CD14-positive monocyte (primary cell): ENCODE data around the gene GRM8. TPM values are rescaled to one million over a fixed set of nuclear protein-coding genes. Genes with fewer than 3 reads are reported as not detected.

Experiments
- DNase-seq, 3 donors: peaks; one replicate each; pipeline ENCODE4 v3.0.0-alpha.2; 2011 to 2022
- H2AFZ ChIP-seq: 2 replicates; pipeline ENCODE4 v1.6.0; 2012; ENCODE audit warnings: mild to moderate bottlenecking, low read depth, low read length, inconsistent platforms; ENCODE audit not compliant: insufficient read depth, poor library complexity, severe bottlenecking
- H3K27ac ChIP-seq, 2 donors: 1 replicate in 1 of 2; 2 replicates in 1 of 2; pipeline ENCODE4 v1.5.1; 2012 to 2013; ENCODE audit warnings: low read length in 2 of 2, control low read depth in 1 of 2, inconsistent platforms in 1 of 2, low read depth in 1 of 2, mild to moderate bottlenecking in 1 of 2
- H3K27me3 ChIP-seq, 2 donors: one replicate each; pipeline versions ENCODE4 v1.6.0 to v1.6.1; 2011 to 2013; ENCODE audit warnings: low read length in 2 of 2; ENCODE audit not compliant: control insufficient read depth in 2 of 2, insufficient read depth in 2 of 2
- H3K36me3 ChIP-seq, 2 donors: replicated peaks in 1 of 2; 1 replicate in 1 of 2; 2 replicates in 1 of 2; pipeline versions ENCODE4 v1.5.1 to v1.6.1; 2012 to 2013; ENCODE audit warnings: low read length in 2 of 2, control low read depth in 1 of 2, inconsistent platforms in 1 of 2, mild to moderate bottlenecking in 1 of 2; ENCODE audit not compliant: insufficient read depth in 2 of 2, control insufficient read depth in 1 of 2
- H3K4me1 ChIP-seq, 2 donors: 1 replicate in 1 of 2; 2 replicates in 1 of 2; pipeline versions ENCODE4 v1.5.1 to v1.6.1; 2012 to 2013; ENCODE audit warnings: low read length in 2 of 2, control low read depth in 1 of 2, inconsistent platforms in 1 of 2, mild to moderate bottlenecking in 1 of 2, moderate library complexity in 1 of 2; ENCODE audit not compliant: insufficient read depth in 2 of 2, control insufficient read depth in 1 of 2
- H3K4me2 ChIP-seq: replicated peaks from 2 replicates; pipeline ENCODE3; 2012; ENCODE audit warnings: low read length, moderate library complexity, mild to moderate bottlenecking; ENCODE audit not compliant: poor library complexity, severe bottlenecking; ENCODE audit errors: extremely low read depth
- H3K4me3 ChIP-seq, 3 experiments: fragments of 200-600 bp in 1 of 3; sonication (generic) in 1 of 3; replicated peaks in 1 of 3; 1 replicate in 2 of 3; 2 replicates in 1 of 3; pipeline ENCODE4 v1.5.1; 2011 to 2013; ENCODE audit warnings: low read length in 3 of 3, mild to moderate bottlenecking in 3 of 3, control low read depth in 2 of 3, low read depth in 2 of 3, inconsistent platforms in 1 of 3, moderate library complexity in 1 of 3
- H3K79me2 ChIP-seq: 2 replicates; pipeline ENCODE4 v1.6.0; 2012; ENCODE audit warnings: mild to moderate bottlenecking, control low read depth, inconsistent platforms, low read length, moderate library complexity; ENCODE audit not compliant: insufficient read depth
- H3K9ac ChIP-seq: 2 replicates; pipeline ENCODE4 v1.6.0; 2017; ENCODE audit warnings: low read length, mild to moderate bottlenecking; ENCODE audit not compliant: insufficient read depth, poor library complexity, severe bottlenecking
- H3K9me3 ChIP-seq, 2 donors: replicated peaks in 1 of 2; 1 replicate in 1 of 2; 2 replicates in 1 of 2; pipeline versions ENCODE4 v1.5.1 to v1.6.1; 2012 to 2013; ENCODE audit warnings: low read length in 2 of 2, control low read depth in 1 of 2; ENCODE audit not compliant: control insufficient read depth in 1 of 2, insufficient read depth in 1 of 2
- H4K20me1 ChIP-seq: 2 replicates; pipeline ENCODE4 v1.6.0; 2012; ENCODE audit warnings: mild to moderate bottlenecking, low read length, control low read depth, moderate library complexity; ENCODE audit not compliant: insufficient read depth
- H3K27ac Mint-ChIP-seq, 7 donors: one replicate each; pipeline ENCODE4 v1.8.0; 2020; ENCODE audit warnings: mild to moderate bottlenecking in 7 of 7, mixed read lengths in 7 of 7, moderate library complexity in 6 of 7, inconsistent platforms in 2 of 7
- H3K27me3 Mint-ChIP-seq, 3 donors: one replicate each; pipeline ENCODE4 v1.8.0; 2021 to 2022; ENCODE audit warnings: low read depth in 3 of 3, mild to moderate bottlenecking in 3 of 3, mixed read lengths in 3 of 3, moderate library complexity in 3 of 3, inconsistent platforms in 1 of 3
- H3K36me3 Mint-ChIP-seq, 2 donors: one replicate each; pipeline ENCODE4 v1.8.0; 2020; ENCODE audit warnings: mixed read lengths in 2 of 2, inconsistent platforms in 1 of 2, mild to moderate bottlenecking in 1 of 2
- H3K4me1 Mint-ChIP-seq: one replicate; pipeline ENCODE4 v1.8.0; 2020; ENCODE audit warnings: mild to moderate bottlenecking, mixed read lengths
- H3K4me3 Mint-ChIP-seq, 2 donors: one replicate each; pipeline ENCODE4 v1.8.0; 2020; ENCODE audit warnings: mild to moderate bottlenecking in 2 of 2, mixed read lengths in 2 of 2, moderate library complexity in 1 of 2
- H3K9me3 Mint-ChIP-seq, 7 donors: one replicate each; pipeline ENCODE4 v1.8.0; 2020 to 2022; ENCODE audit warnings: mixed read lengths in 7 of 7, mild to moderate bottlenecking in 6 of 7, moderate library complexity in 6 of 7, inconsistent platforms in 2 of 7
- WGBS: methylation state at CpG from one replicate; pipeline ENCODE4 v1.1.5; 2013; ENCODE audit warnings: missing lambda C conversion rate; ENCODE audit not compliant: insufficient coverage; 5-methylcytosine and 5-hydroxymethylcytosine counted together
- intact Hi-C, 2 donors: fragments of 100-400 bp; cut with micrococcal nuclease; formaldehyde crosslinking; loops; one replicate each; pipeline versions ENCODE4 v1.15.0 to v1.15.1; 2023
- polyA plus RNA-seq, 3 donors: library from polyadenylated mRNA; depleted of rRNA in 1 of 3; unstranded in 2 of 3; stranded (reverse) in 1 of 3; fragments of 300-500 nt in 2 of 3; fragments of >200 nt in 1 of 3; fragmentation: Illumina TruSeq in 2 of 3; gene quantifications; 1 replicate in 2 of 3; 2 replicates in 1 of 3; pipeline ENCODE4 v1.2.3, GENCODE V29; 2012 to 2021
- TF ChIP-seq, protein P1 (sequence below): fragments of 200-600 bp; IDR thresholded peaks from one replicate; pipeline ENCODE4 v1.8.0; 2022; ENCODE audit warnings: antibody characterized with exemption, mild to moderate bottlenecking

Gene GRM8
- polyA plus RNA-seq, 3 donors, result not detected

- TF ChIP-seq, protein P1, sequence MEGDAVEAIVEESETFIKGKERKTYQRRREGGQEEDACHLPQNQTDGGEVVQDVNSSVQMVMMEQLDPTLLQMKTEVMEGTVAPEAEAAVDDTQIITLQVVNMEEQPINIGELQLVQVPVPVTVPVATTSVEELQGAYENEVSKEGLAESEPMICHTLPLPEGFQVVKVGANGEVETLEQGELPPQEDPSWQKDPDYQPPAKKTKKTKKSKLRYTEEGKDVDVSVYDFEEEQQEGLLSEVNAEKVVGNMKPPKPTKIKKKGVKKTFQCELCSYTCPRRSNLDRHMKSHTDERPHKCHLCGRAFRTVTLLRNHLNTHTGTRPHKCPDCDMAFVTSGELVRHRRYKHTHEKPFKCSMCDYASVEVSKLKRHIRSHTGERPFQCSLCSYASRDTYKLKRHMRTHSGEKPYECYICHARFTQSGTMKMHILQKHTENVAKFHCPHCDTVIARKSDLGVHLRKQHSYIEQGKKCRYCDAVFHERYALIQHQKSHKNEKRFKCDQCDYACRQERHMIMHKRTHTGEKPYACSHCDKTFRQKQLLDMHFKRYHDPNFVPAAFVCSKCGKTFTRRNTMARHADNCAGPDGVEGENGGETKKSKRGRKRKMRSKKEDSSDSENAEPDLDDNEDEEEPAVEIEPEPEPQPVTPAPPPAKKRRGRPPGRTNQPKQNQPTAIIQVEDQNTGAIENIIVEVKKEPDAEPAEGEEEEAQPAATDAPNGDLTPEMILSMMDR, result no peak
- Mint-ChIP-seq H3K4me3 (no peak overlapping the region), H3K27ac (no peak overlapping the region), H3K9me3 (peaks cover 0 to 5% (median 2%) of the 10 kb centered on the region in 7 donors), H3K36me3 (no peaks in the 10 kb centered on the region), H3K4me1 (no peaks in the 10 kb centered on the region), H3K27me3 (no peaks in the 10 kb centered on the region)
- H4K20me1 ChIP-seq, result no peaks in the 10 kb centered on the region
- no peaks in the 10 kb centered on the region for H3K36me3 ChIP-seq
- H3K9me3 ChIP-seq, result no peaks in the 10 kb centered on the region
- intact Hi-C loops, result no loop called here
- no peaks in the 10 kb centered on the region for H3K27me3 ChIP-seq
- no peaks in the 10 kb centered on the region for H3K79me2 ChIP-seq
- H3K4me2 ChIP-seq, result no peak overlapping the region
- H3K27ac ChIP-seq, result no peak overlapping the region
- no peak overlapping the region for H3K9ac ChIP-seq
- no peak overlapping the region for H3K4me3 ChIP-seq
- 83% methylated on average over 1 of the region's 2 CpGs for WGBS
- no peak overlapping the region for H2AFZ ChIP-seq
- H3K4me1 ChIP-seq, result no peaks in the 10 kb centered on the region
- DNase-seq, result no peak
Measured at GRCh38 chr7:126501617-126502016, 751.1 kb downstream of the GRM8 start.

DNA sequence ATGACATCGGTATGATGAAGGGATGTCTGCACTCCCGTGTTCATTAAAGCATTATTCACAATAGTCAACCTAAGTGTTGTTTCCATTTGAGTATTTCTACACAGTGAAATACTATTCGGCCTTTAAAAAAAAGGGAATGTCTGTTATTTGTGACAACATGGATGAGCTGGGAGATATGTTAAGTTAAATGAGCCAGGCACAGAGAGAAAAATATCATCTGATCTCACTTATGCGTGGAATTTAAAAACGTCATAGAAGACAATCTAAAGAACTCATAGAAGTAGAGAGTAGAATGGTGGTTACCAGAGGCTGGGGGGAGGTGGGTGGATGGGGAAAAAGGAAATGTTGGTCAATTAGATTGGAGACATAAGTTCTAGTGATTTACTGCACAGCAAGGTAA is 753.3 kb downstream of the GRM8 start:
- Mint-ChIP-seq H3K4me1 (no peaks in the 10 kb centered on the region), H3K9me3 (peaks cover 0 to 5% (median 0%) of the 10 kb centered on the region in 7 donors), H3K27me3 (no peaks in the 10 kb centered on the region), H3K27ac (no peak overlapping the region), H3K4me3 (no peak overlapping the region), H3K36me3 (no peaks in the 10 kb centered on the region)
- TF ChIP-seq, protein P1, result no peak
- 80% methylated on average over 1 of the region's 5 CpGs for WGBS
- Histone ChIP-seq H3K4me3 (no peak overlapping the region), H2AFZ (no peak overlapping the region), H3K4me1 (no peaks in the 10 kb centered on the region), H4K20me1 (no peaks in the 10 kb centered on the region), H3K27ac (no peak overlapping the region), H3K79me2 (no peaks in the 10 kb centered on the region), H3K9ac (no peak overlapping the region), H3K9me3 (no peaks in the 10 kb centered on the region), H3K4me2 (no peak overlapping the region), H3K36me3 (no peaks in the 10 kb centered on the region), H3K27me3 (no peaks in the 10 kb centered on the region)
- intact Hi-C loops, result no loop called here
- DNase-seq, result no peak
